Activated CD8-positive, alpha-beta memory T cell treated with anti-CD3 and anti-CD28 coated beads, Interleukin-2, amount 10 ng/mL, durations not matched to agents 7 days and 5 days (primary cell): ENCODE data around the gene IREB2. TPM values are rescaled to one million over a fixed set of nuclear protein-coding genes. Genes with fewer than 3 reads are reported as not detected.
A peak's percentile ranks its signal among the peaks of the same experiment; 100 is the strongest.

Experiments
- ATAC-seq: fragments of 150-1000 bp; cut with Tn5 transposase; one replicate; pipeline ENCODE4 v1.10.0; 2021; ENCODE audit warnings: moderate library complexity
- CTCF ChIA-PET: fragments of 350-600 bp; sonication (Branson Sonifier 250); formaldehyde crosslinking; loops from one replicate; lab custom pipeline; 2021; ENCODE audit warnings: antibody characterized with exemption; lab: Charles Lee
- DNase-seq: peaks from one replicate; pipeline ENCODE4 v3.0.0-alpha.2; 2020
- H3K27ac Mint-ChIP-seq: one replicate; pipeline ENCODE4 v1.8.0; 2021; ENCODE audit warnings: mild to moderate bottlenecking, mixed read lengths
- H3K27me3 Mint-ChIP-seq: one replicate; pipeline ENCODE4 v1.8.0; 2021; ENCODE audit warnings: mixed read lengths
- H3K36me3 Mint-ChIP-seq: one replicate; pipeline ENCODE4 v1.8.0; 2021; ENCODE audit warnings: mild to moderate bottlenecking, mixed read lengths
- H3K4me1 Mint-ChIP-seq: one replicate; pipeline ENCODE4 v1.8.0; 2021; ENCODE audit warnings: mixed read lengths
- H3K4me3 Mint-ChIP-seq: one replicate; pipeline ENCODE4 v1.8.0; 2021; ENCODE audit warnings: mild to moderate bottlenecking, moderate library complexity, mixed read lengths
- H3K9me3 Mint-ChIP-seq: one replicate; pipeline ENCODE4 v1.8.0; 2022; ENCODE audit warnings: low read depth, mixed read lengths
- total RNA-seq, 2 experiments: library from RNA; stranded (reverse); gene quantifications; one replicate each; pipeline ENCODE4 v1.2.3, GENCODE V29; 2021

Gene IREB2, protein sequence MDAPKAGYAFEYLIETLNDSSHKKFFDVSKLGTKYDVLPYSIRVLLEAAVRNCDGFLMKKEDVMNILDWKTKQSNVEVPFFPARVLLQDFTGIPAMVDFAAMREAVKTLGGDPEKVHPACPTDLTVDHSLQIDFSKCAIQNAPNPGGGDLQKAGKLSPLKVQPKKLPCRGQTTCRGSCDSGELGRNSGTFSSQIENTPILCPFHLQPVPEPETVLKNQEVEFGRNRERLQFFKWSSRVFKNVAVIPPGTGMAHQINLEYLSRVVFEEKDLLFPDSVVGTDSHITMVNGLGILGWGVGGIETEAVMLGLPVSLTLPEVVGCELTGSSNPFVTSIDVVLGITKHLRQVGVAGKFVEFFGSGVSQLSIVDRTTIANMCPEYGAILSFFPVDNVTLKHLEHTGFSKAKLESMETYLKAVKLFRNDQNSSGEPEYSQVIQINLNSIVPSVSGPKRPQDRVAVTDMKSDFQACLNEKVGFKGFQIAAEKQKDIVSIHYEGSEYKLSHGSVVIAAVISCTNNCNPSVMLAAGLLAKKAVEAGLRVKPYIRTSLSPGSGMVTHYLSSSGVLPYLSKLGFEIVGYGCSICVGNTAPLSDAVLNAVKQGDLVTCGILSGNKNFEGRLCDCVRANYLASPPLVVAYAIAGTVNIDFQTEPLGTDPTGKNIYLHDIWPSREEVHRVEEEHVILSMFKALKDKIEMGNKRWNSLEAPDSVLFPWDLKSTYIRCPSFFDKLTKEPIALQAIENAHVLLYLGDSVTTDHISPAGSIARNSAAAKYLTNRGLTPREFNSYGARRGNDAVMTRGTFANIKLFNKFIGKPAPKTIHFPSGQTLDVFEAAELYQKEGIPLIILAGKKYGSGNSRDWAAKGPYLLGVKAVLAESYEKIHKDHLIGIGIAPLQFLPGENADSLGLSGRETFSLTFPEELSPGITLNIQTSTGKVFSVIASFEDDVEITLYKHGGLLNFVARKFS
- total RNA-seq, result 10 to 100 TPM; 60.0 to 72.0 TPM

DNA sequence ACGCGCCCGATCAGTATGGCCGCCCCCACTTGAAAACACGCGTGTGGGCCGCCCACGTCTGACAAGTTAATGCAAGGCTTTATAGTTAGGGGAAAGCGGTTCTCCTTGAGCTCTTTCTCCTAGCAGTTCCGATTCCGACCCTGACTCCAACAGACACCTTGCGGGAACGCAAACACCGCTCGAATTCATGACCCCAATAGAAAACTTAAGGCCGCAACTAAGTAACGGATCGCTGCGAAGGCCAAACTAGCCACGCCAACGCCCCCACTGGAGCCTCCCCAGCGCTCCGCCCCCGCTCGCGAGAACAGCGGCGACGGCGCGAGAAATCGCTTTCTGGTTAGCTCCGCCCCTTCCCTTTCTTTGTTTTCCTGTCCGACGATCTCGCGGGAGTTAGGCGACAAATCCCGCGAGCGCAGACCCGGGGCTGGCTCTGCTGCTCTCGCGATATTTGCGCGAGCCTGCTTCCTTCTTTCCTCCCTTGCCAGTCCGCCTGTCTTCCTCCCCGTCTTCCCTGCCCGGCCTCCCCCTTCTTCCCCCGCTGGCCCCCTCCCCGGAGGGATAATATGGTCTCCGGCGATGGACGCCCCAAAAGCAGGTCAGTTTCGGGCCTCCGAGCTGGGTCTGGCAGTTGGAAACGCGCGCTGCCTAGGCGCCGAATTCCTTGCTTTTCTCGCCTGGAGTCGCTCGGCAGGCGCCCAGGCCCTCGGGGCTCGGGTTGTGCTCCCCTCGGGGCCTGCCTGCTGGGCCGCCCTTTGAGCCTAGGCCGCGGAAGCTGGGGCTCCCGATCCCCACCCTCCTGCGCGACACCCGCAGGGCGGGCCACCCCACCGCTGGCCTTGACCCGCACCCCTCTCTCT, at the start of gene IREB2:
Gene IREB2, plus strand, starts transcription at position 455 of the 857 bp plus-strand sequence. Its CDS starts 122 bp downstream, at position 577.
- ATAC-seq (peak; percentile 89), DNase-seq (peak; percentile 98)
- peak within 1 kb of the TSS; percentile 86 for H3K4me3 Mint-ChIP-seq
- H3K36me3 Mint-ChIP-seq, result peaks cover 21% of the 10 kb centered on the region
- H3K27me3 Mint-ChIP-seq, result no peaks in the 10 kb centered on the region
- CTCF ChIA-PET, result interaction anchor here (0.8 to 3.4 kb wide), 15 partner anchors 8 to 436 kb away, joined by 3 to 34 read pairs (median 4); partner anchors contain the start of genes DNAJA4, HYKK, PSMA4 and SKIC8
- H3K4me1 Mint-ChIP-seq, result peaks cover 49% of the 10 kb centered on the region
- H3K27ac Mint-ChIP-seq, result peak within 1 kb of the TSS; percentile 90
- H3K9me3 Mint-ChIP-seq, result no peaks in the 10 kb centered on the region

DNA sequence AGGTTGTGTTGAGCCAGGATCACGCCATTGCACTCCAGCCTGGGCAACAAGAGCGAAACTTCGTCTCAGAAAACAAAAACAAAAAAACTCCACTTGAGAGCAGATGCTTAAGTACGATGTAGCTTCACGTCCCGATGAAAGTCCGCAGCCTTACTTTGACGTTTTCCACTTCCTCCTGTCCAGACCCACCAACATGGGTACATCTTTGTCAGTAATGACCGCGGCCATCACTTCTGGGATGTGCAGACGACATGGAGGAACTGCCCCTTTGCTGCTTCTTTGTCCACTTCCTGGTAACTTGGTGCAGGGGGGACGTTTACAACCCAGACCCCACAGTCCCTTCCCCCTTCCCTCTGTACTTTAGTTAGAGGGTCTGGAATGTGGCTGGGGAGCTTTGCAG, 49.2 kb upstream of the IREB2 start:
- Mint-ChIP-seq H3K4me3 (no peak overlapping the region), H3K27me3 (peaks cover 38% of the 10 kb centered on the region), H3K27ac (no peak overlapping the region), H3K36me3 (no peaks in the 10 kb centered on the region), H3K4me1 (no peaks in the 10 kb centered on the region), H3K9me3 (no peaks in the 10 kb centered on the region)
- DNase-seq (no peak), ATAC-seq (no peak)
- CTCF ChIA-PET, result interaction anchor here (1.1 kb wide), 1 partner anchor 20 kb away, joined by 3 read pairs; no protein-coding TSS in a partner anchor

DNA sequence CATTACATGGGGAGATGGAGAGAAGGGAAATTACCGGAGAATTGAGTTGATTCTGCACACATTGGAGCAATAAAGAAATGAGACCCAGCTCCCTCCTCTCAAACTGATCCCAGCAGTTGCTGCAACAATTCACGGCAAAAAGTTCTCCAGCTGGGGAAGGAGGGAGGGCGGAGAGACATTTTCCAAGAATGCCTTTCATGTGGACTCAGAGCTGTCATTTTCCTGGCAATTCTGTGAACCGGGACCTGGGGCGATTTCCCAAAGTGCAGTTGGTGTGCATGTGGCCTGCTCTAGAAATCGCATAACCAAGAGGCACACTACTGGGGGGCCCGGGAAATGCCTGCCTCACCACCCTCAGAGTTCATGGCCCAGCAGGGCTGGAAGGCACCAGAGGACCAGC, 48.7 kb upstream of the IREB2 start:
- DNase-seq, result no peak

DNA sequence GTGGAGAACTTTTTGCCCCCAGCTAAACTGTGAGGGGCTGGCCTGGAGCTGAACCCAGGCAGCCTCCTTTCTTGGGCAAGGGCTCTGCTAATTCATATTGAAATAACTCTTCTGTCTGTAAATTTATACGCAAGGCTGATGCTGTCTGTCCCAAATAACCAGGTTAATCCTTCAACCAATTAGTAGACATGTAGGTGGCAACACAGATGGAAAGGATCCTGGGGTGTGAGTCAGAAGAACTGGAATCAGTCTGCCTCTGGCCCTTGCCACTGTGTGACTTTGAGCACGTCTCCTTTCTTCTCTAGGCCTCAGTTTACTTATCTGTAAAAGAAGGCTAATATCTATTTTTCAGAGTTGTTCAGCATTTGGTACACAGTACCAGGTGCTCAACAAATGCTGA, 48.3 kb upstream of the IREB2 start:
- no peak for DNase-seq
- Mint-ChIP-seq H3K27ac (no peak overlapping the region), H3K4me1 (no peaks in the 10 kb centered on the region), H3K36me3 (no peaks in the 10 kb centered on the region), H3K4me3 (no peak overlapping the region), H3K27me3 (peaks cover 35% of the 10 kb centered on the region), H3K9me3 (no peaks in the 10 kb centered on the region)
- CTCF ChIA-PET, result no interaction called here
- no peak for ATAC-seq

More for the DNA sequence above, 48.7 kb upstream of the IREB2 start:
- CTCF ChIA-PET, result interaction anchor here (1.1 kb wide), 1 partner anchor 20 kb away, joined by 3 read pairs; no protein-coding TSS in a partner anchor
- Mint-ChIP-seq H3K4me3 (no peak overlapping the region), H3K9me3 (no peaks in the 10 kb centered on the region), H3K27ac (no peak overlapping the region), H3K4me1 (no peaks in the 10 kb centered on the region), H3K36me3 (no peaks in the 10 kb centered on the region), H3K27me3 (peaks cover 36% of the 10 kb centered on the region)
- no peak for ATAC-seq

DNA sequence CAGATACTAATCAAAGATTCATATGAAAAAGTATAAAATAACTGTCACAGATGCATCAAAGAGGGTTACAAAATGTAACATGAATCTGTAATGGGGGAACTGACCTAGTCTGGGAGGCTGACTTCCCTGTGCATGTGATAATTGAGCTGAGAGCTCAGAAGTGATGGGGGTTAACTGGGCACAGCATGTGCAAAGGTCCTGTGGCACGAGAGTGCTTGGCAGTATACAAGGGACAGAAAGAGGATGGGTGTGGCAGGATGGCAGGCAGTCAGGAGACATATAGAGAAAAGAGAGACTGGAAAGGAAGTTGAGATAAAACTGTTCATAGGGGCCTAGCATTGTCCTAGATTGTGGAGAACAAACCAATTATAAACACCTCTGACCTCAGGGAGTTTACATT, 47.8 kb upstream of the IREB2 start:
- no peaks in the 10 kb centered on the region for H3K4me1 Mint-ChIP-seq
- DNase-seq (no peak), ATAC-seq (no peak)
- CTCF ChIA-PET, result interaction anchor here (0.7 kb wide), 1 partner anchor 33 kb away, joined by 3 read pairs; no protein-coding TSS in a partner anchor
- H3K36me3 Mint-ChIP-seq, result no peaks in the 10 kb centered on the region
- no peak overlapping the region for H3K4me3 Mint-ChIP-seq
- no peak overlapping the region for H3K27ac Mint-ChIP-seq
- no peaks in the 10 kb centered on the region for H3K9me3 Mint-ChIP-seq
- H3K27me3 Mint-ChIP-seq, result peaks cover 30% of the 10 kb centered on the region

DNA sequence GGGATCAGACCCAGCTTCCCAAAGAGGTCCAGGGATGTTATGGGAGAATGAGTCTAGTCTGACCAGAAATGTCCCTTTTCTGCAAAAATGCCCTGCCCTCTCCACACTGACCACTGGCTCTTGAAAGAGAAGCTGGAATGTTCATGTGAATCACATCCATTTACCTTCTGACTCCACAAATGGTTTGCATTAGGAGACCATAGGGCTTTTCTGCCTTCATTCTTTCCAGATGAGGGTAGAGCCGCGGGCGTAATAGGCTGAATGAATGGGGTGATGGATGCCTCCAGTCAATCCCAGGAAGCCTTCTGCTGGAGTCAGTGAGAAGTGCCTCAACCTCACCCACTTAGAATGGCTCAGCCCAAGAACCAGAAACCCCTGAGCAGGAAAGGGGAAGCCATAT, 47.2 kb upstream of the IREB2 start:
- no peak overlapping the region for H3K4me3 Mint-ChIP-seq
- no peak overlapping the region for H3K27ac Mint-ChIP-seq
- no peaks in the 10 kb centered on the region for H3K4me1 Mint-ChIP-seq
- H3K27me3 Mint-ChIP-seq, result peaks cover 25% of the 10 kb centered on the region
- ATAC-seq (no peak), DNase-seq (no peak)
- no peaks in the 10 kb centered on the region for H3K9me3 Mint-ChIP-seq
- H3K36me3 Mint-ChIP-seq, result no peaks in the 10 kb centered on the region
- CTCF ChIA-PET, result interaction anchor here (0.7 kb wide), 1 partner anchor 32 kb away, joined by 3 read pairs; no protein-coding TSS in a partner anchor

DNA sequence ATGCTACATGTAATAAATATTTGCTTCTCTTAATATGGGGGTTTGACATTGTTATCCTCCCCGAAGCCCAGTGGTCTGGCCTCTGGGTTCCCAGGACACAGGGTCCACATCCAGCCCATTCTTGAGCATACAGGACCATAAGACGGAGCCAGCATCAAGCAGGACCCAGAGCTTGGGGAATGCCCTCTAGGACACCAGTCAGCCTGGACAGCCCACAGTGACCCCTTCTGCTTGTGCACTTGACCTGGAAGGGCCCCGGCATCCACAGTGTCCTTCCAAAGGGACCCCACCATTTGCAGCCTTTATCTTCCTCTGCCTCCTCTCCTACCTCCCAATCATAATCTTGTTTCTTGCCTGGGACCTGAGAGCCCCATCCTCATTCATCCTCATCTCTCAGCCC, 46.2 kb upstream of the IREB2 start:
- CTCF ChIA-PET, result interaction anchor here (1.3 kb wide), 1 partner anchor 31 kb away, joined by 4 read pairs; no protein-coding TSS in a partner anchor
- Mint-ChIP-seq H3K4me3 (no peak overlapping the region), H3K27ac (no peak overlapping the region), H3K4me1 (no peaks in the 10 kb centered on the region), H3K27me3 (peaks cover 18% of the 10 kb centered on the region), H3K9me3 (no peaks in the 10 kb centered on the region), H3K36me3 (no peaks in the 10 kb centered on the region)
- no peak for DNase-seq
- no peak for ATAC-seq

DNA sequence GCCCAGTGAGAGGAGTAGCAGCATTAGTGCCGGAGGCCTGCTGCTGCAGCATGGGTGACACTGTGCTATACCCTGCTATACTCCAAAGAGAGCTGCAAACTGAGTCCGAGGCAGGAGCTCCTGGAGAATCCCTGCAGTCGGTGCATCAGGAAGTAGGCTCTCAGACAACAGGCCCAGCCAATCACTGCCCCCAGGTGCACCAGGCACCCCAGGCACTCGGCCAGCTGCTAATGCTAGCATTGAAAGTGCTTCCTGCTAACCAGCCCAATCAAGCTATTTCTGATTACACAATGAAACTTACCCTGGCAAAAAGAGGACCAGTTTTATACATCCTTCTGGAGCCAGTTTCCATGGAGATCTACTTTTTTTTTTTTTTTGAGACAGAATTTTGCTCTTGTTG, 45.6 kb upstream of the IREB2 start:
- ATAC-seq (no peak), DNase-seq (no peak)
- Mint-ChIP-seq H3K4me1 (no peaks in the 10 kb centered on the region), H3K27ac (no peak overlapping the region), H3K4me3 (no peak overlapping the region), H3K9me3 (no peaks in the 10 kb centered on the region), H3K27me3 (peaks cover 14% of the 10 kb centered on the region), H3K36me3 (no peaks in the 10 kb centered on the region)
- CTCF ChIA-PET, result interaction anchor here (1.3 kb wide), 1 partner anchor 30 kb away, joined by 4 read pairs; no protein-coding TSS in a partner anchor

DNA sequence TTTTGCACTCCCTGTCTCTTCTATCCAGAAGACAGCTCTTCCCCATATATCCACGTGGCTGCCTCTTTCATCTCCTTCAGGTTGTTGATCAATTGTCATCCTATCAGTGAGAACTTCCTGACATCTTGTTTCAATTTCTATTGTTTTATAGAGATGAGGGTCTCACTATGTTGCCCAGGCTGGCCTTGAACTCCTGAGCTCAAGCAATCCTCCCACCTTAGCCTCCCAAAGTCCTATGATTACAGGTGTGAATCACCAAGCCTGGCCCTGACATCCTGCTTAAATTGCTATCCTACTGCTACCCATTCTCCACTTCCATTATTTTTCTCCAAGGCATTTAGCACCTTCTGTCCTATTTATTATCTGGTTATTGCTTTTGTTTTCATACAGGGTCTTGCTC, 44.9 kb upstream of the IREB2 start:
- peaks cover 10% of the 10 kb centered on the region for H3K27me3 Mint-ChIP-seq
- H3K36me3 Mint-ChIP-seq, result no peaks in the 10 kb centered on the region
- CTCF ChIA-PET, result interaction anchor here (1.3 kb wide), 1 partner anchor 30 kb away, joined by 4 read pairs; no protein-coding TSS in a partner anchor
- no peak overlapping the region for H3K4me3 Mint-ChIP-seq
- no peaks in the 10 kb centered on the region for H3K9me3 Mint-ChIP-seq
- no peaks in the 10 kb centered on the region for H3K4me1 Mint-ChIP-seq
- no peak for DNase-seq
- ATAC-seq, result no peak
- H3K27ac Mint-ChIP-seq, result no peak overlapping the region

DNA sequence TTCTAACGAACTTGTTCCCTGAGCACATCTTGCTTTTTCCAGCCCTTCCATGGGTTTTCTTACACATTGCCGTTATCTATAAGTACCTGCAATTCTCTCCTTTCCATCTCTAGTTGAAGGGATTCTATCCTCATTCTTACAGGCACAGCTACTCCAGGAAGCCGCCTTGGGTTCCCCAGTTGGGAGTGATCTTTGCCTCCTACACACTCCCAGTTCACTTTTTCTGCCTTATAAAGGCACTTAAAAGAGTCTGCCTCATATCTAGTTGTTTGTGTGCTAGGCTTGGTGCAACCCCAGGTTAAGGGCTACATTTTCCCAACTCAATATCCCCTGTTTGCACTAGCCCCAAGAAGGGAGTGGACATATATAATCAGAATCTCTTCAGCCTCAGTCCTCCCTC, 44.0 kb upstream of the IREB2 start:
- CTCF ChIA-PET, result interaction anchor here (0.7 kb wide), 1 partner anchor 383 kb away, joined by 5 read pairs; no protein-coding TSS in a partner anchor
- H3K4me1 Mint-ChIP-seq, result no peaks in the 10 kb centered on the region
- H3K27me3 Mint-ChIP-seq, result peaks cover 8% of the 10 kb centered on the region

DNA sequence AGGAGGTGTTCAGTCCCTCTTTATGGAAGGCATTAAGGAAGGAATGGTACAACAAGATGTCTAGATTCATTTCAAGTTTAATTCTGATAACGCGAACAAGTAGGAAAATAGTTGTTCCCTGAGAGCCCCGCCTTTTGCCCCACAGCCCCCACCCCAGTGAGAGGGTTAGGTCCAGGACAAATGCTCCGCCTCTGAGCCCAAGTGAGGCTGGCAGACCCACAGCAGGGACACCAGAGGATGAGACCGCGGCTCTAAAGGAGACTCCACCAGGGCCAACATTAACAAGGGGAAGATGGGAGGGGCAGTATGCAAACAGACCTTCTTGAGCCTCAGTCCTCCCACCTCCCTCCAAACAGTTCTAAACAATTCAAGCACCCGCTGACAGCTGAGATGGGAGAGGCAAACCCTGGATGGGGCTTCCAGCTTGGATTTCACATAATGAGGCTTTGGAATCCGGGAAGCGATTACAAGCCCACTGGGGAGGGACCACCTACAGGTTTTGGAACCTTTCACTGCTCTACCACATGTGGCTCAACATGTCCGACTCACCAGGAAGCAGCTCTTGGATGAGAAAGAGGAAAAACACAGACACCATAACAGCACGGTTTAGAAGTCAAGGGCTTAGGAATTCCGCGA, 42.9 kb upstream of the IREB2 start:
- H3K27ac Mint-ChIP-seq, result no peak overlapping the region
- H3K27me3 Mint-ChIP-seq, result peaks cover 3% of the 10 kb centered on the region
- no peaks in the 10 kb centered on the region for H3K9me3 Mint-ChIP-seq
- no peak for DNase-seq
- no peaks in the 10 kb centered on the region for H3K4me1 Mint-ChIP-seq
- CTCF ChIA-PET, result no interaction called here
- no peak for ATAC-seq
- no peak overlapping the region for H3K4me3 Mint-ChIP-seq
- no peaks in the 10 kb centered on the region for H3K36me3 Mint-ChIP-seq

More for the DNA sequence above, 44.0 kb upstream of the IREB2 start:
- no peak for DNase-seq
- H3K4me3 Mint-ChIP-seq, result no peak overlapping the region
- no peaks in the 10 kb centered on the region for H3K9me3 Mint-ChIP-seq
- no peaks in the 10 kb centered on the region for H3K36me3 Mint-ChIP-seq
- no peak for ATAC-seq
- no peak overlapping the region for H3K27ac Mint-ChIP-seq

DNA sequence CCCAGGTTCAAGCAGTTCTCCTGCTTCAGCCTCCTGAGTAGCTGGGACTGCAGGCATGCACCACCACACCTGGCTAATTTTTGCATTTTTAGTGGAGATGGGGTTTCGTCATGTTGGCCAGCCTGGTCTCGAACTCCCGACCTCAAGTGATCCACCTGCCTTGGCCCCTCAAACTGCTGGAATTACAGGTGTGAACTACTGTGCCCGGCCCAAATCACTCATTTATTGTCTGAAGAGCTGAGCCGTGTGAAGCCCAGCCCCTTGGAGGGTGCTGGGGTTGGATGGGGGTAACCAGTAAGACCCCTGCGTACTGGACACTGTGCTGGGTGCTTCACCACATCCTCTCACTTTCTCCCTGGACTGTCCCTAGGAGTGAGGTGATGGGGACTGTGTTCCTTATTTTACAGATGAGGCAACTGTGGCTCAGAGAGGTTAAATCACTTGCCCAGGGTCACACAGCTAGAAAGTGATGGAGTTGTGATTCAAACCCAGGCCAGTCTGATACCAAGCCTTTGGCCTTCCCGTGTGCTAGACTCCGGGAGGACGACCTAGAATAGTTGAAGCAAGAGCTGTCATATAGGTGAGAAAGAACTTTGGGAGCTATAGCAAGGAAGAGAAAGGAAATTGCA, 41.7 kb upstream of the IREB2 start:
- H3K27ac Mint-ChIP-seq, result no peak overlapping the region
- H3K27me3 Mint-ChIP-seq, result no peaks in the 10 kb centered on the region
- H3K4me3 Mint-ChIP-seq, result no peak overlapping the region
- no peak for DNase-seq
- CTCF ChIA-PET, result no interaction called here
- H3K36me3 Mint-ChIP-seq, result no peaks in the 10 kb centered on the region
- no peaks in the 10 kb centered on the region for H3K4me1 Mint-ChIP-seq
- H3K9me3 Mint-ChIP-seq, result no peaks in the 10 kb centered on the region
- no peak for ATAC-seq
